Peyer's patch (tissue), 4 donors: Measurements from ENCODE around the gene STH.
"Not testable (repeated sequence)": the region's sequence is repeated elsewhere in the genome, so short reads cannot be mapped to it uniquely, and the experiment has no call there.

ENCODE experiments used
- CTCF ChIP-seq, 6 experiments: fragments of 450-650 bp in 4 of 6; fragments of 200-600 bp in 2 of 6; sonication (generic) in 1 of 6; IDR thresholded peaks; one replicate each; pipeline ENCODE4 v1.5.1; 2017 to 2019; ENCODE audit warnings: antibody characterized with exemption in 6 of 6, mild to moderate bottlenecking in 3 of 6, moderate library complexity in 1 of 6
- POLR2A ChIP-seq, 2 donors: fragments of 450-650 bp; IDR thresholded peaks; one replicate each; pipeline ENCODE4 v1.5.1; 2017; ENCODE audit warnings: antibody characterized with exemption in 2 of 2, mild to moderate bottlenecking in 2 of 2, moderate library complexity in 2 of 2

GRCh38 chr17:46023366-46023765 is 24.3 kb downstream of the STH start:
- TF ChIP-seq CTCF, POLR2A (IDR thresholded peaks at IDR 0.05): not testable (repeated sequence)
